ENCODE measurements around the gene DAD1. TPM values are rescaled to one million over a fixed set of nuclear protein-coding genes. Genes with fewer than 3 reads are reported as not detected.
"Not testable (repeated sequence)": the region's sequence is repeated elsewhere in the genome, so short reads cannot be mapped to it uniquely, and the experiment has no call there.

The DAD1 gene
- total RNA-seq, 2 experiments from 2014 or later = 124 to 148 TPM

GRCh38 chr14:22596354-22596879 is 7.4 kb upstream of the DAD1 start:
- POLR2A ChIA-PET = interaction anchor here (0.7 kb wide), 1 partner anchor 40 kb away, joined by 3 read pairs; no protein-coding TSS in a partner anchor
- DNase-seq = no peak
- no peak overlapping the region for H3K27ac Mint-ChIP-seq
- no peak overlapping the region for H3K4me3 Mint-ChIP-seq
- peaks cover 20% of the 10 kb centered on the region for H3K4me1 Mint-ChIP-seq
- no peaks in the 10 kb centered on the region for H3K9me3 Mint-ChIP-seq
- no peak for ATAC-seq (ENCODE audit: low read depth)
- H3K27me3 Mint-ChIP-seq = no peaks in the 10 kb centered on the region
- H3K36me3 Mint-ChIP-seq = peaks cover 1% of the 10 kb centered on the region

- Mint-ChIP-seq H3K27me3 (no peaks in the 10 kb centered on the region), H3K36me3 (no peaks in the 10 kb centered on the region), H3K9me3 (no peaks in the 10 kb centered on the region), H3K4me3 (no peak overlapping the region), H3K4me1 (peaks cover 20% of the 10 kb centered on the region), H3K27ac (no peak overlapping the region)
- ATAC-seq (ENCODE audit: low read depth) = no peak
- no peak for DNase-seq
- POLR2A ChIA-PET = interaction anchor here (0.6 kb wide), 1 partner anchor 297 kb away, joined by 6 read pairs; no protein-coding TSS in a partner anchor
Observed at GRCh38 chr14:22594156-22594716, 5.2 kb upstream of the DAD1 start.

GRCh38 chr14:22593601-22594000 is 4.6 kb upstream of the DAD1 start:
- H3K36me3 Mint-ChIP-seq = no peaks in the 10 kb centered on the region
- ATAC-seq (ENCODE audit: low read depth) (no peak), DNase-seq (no peak)
- H3K4me3 Mint-ChIP-seq = no peak overlapping the region
- POLR2A ChIA-PET = interaction anchor here (0.6 kb wide), 1 partner anchor 297 kb away, joined by 6 read pairs; no protein-coding TSS in a partner anchor
- peaks cover 16% of the 10 kb centered on the region for H3K4me1 Mint-ChIP-seq
- no peaks in the 10 kb centered on the region for H3K9me3 Mint-ChIP-seq
- H3K27ac Mint-ChIP-seq = no peak overlapping the region
- no peaks in the 10 kb centered on the region for H3K27me3 Mint-ChIP-seq

GRCh38 chr14:22593189-22593588 is 4.2 kb upstream of the DAD1 start:
- H3K36me3 Mint-ChIP-seq = no peaks in the 10 kb centered on the region
- H3K4me1 Mint-ChIP-seq = peaks cover 18% of the 10 kb centered on the region
- no peak for ATAC-seq (ENCODE audit: low read depth)
- no peaks in the 10 kb centered on the region for H3K9me3 Mint-ChIP-seq
- POLR2A ChIA-PET = no interaction called here
- H3K27me3 Mint-ChIP-seq = no peaks in the 10 kb centered on the region
- H3K4me3 Mint-ChIP-seq = no peak overlapping the region
- no peak for DNase-seq
- H3K27ac Mint-ChIP-seq = no peak overlapping the region

GRCh38 chr14:22588526-22589095 is 413 bp downstream of the DAD1 start:
- H3K9me3 Mint-ChIP-seq = no peaks in the 10 kb centered on the region
- H3K4me3 Mint-ChIP-seq = peak overlapping the region; percentile 90
- H3K4me1 Mint-ChIP-seq = peaks cover 47% of the 10 kb centered on the region
- H3K27me3 Mint-ChIP-seq = no peaks in the 10 kb centered on the region
- POLR2A ChIA-PET = interaction anchor here (0.7 to 4.0 kb wide), 30 partner anchors 9 to 1078 kb away, joined by 3 to 83 read pairs (median 4); partner anchors contain the start of genes ABHD4, ACIN1, C14orf119 and HAUS4
- H3K27ac Mint-ChIP-seq = peak overlapping the region; percentile 100
- ATAC-seq (ENCODE audit: low read depth) (no peak), DNase-seq (no peak)
- H3K36me3 Mint-ChIP-seq = peaks cover 14% of the 10 kb centered on the region

- not testable (repeated sequence) for ATAC-seq (ENCODE audit: low read depth); H3K27me3 Mint-ChIP-seq; DNase-seq; H3K9me3 Mint-ChIP-seq
- peaks cover 55% of the 10 kb centered on the region for H3K4me1 Mint-ChIP-seq
- POLR2A ChIA-PET = interaction anchor here (0.7 to 4.0 kb wide), 11 partner anchors 8 to 715 kb away, joined by 3 to 83 read pairs (median 6); partner anchors contain the start of genes ABHD4, OR6J1, OXA1L and RBM23
- H3K27ac Mint-ChIP-seq = peak overlapping the region; percentile 100
- peak overlapping the region; percentile 90 for H3K4me3 Mint-ChIP-seq
- H3K36me3 Mint-ChIP-seq = peaks cover 17% of the 10 kb centered on the region
Observed at GRCh38 chr14:22587677-22588422, 1.2 kb downstream of the DAD1 start.

GRCh38 chr14:22587247-22587646 is 1.8 kb downstream of the DAD1 start:
- Mint-ChIP-seq H3K4me1 (peaks cover 58% of the 10 kb centered on the region), H3K27ac (peak overlapping the region; percentile 100), H3K4me3 (peak overlapping the region; percentile 90), H3K9me3 (no peaks in the 10 kb centered on the region), H3K36me3 (peaks cover 17% of the 10 kb centered on the region), H3K27me3 (no peaks in the 10 kb centered on the region)
- POLR2A ChIA-PET = interaction anchor here (1.6 to 3.2 kb wide), 3 partner anchors 7 to 32 kb away, joined by 3 to 83 read pairs (median 31); partner anchors contain the start of gene ABHD4
- ATAC-seq (ENCODE audit: low read depth) = no peak
- no peak for DNase-seq

GRCh38 chr14:22583994-22584393 is 5.0 kb downstream of the DAD1 start:
- DNase-seq (no peak), ATAC-seq (ENCODE audit: low read depth) (no peak)
- Mint-ChIP-seq H3K4me3 (no peak overlapping the region), H3K27me3 (no peaks in the 10 kb centered on the region), H3K4me1 (peaks cover 55% of the 10 kb centered on the region), H3K9me3 (no peaks in the 10 kb centered on the region), H3K27ac (peak overlapping the region; percentile 5), H3K36me3 (peaks cover 24% of the 10 kb centered on the region)
- POLR2A ChIA-PET = interaction anchor here (0.7 to 1.8 kb wide), 3 partner anchors 15 to 257 kb away, joined by 3 to 5 read pairs (median 4); partner anchors contain the start of genes ABHD4 and OXA1L

- peak overlapping the region; percentile 31 for H3K27ac Mint-ChIP-seq
- ATAC-seq (ENCODE audit: low read depth) = no peak
- DNase-seq = no peak
- H3K27me3 Mint-ChIP-seq = no peaks in the 10 kb centered on the region
- H3K4me1 Mint-ChIP-seq = peaks cover 51% of the 10 kb centered on the region
- no peaks in the 10 kb centered on the region for H3K9me3 Mint-ChIP-seq
- POLR2A ChIA-PET = interaction anchor here (1.2 kb wide), 1 partner anchor 8 kb away, joined by 3 read pairs; no protein-coding TSS in a partner anchor
- H3K36me3 Mint-ChIP-seq = peaks cover 16% of the 10 kb centered on the region
- no peak overlapping the region for H3K4me3 Mint-ChIP-seq
Observed at GRCh38 chr14:22580625-22581024, 8.4 kb downstream of the DAD1 start.

GRCh38 chr14:22579881-22580280 is 9.1 kb downstream of the DAD1 start:
- POLR2A ChIA-PET = interaction anchor here (0.8 to 1.2 kb wide), 2 partner anchors 8 to 250 kb away, joined by 3 to 5 read pairs; partner anchors contain the start of gene MRPL52
- Mint-ChIP-seq H3K4me1 (peaks cover 48% of the 10 kb centered on the region), H3K27ac (no peak overlapping the region), H3K36me3 (peaks cover 15% of the 10 kb centered on the region), H3K9me3 (no peaks in the 10 kb centered on the region), H3K27me3 (no peaks in the 10 kb centered on the region), H3K4me3 (no peak overlapping the region)
- DNase-seq = no peak
- ATAC-seq (ENCODE audit: low read depth) = no peak

GRCh38 chr14:22579236-22579635 is 9.8 kb downstream of the DAD1 start:
- Mint-ChIP-seq H3K27me3 (no peaks in the 10 kb centered on the region), H3K9me3 (no peaks in the 10 kb centered on the region), H3K4me1 (peaks cover 46% of the 10 kb centered on the region), H3K36me3 (peaks cover 20% of the 10 kb centered on the region), H3K4me3 (peak overlapping the region; percentile 33), H3K27ac (peak overlapping the region; percentile 27)
- DNase-seq = no peak
- POLR2A ChIA-PET = interaction anchor here (1.2 kb wide), 1 partner anchor 9 kb away, joined by 3 read pairs; no protein-coding TSS in a partner anchor
- no peak for ATAC-seq (ENCODE audit: low read depth)

GRCh38 chr14:22577334-22577908 is 11.6 kb downstream of the DAD1 start:
- POLR2A ChIA-PET = interaction anchor here (1.4 kb wide), 1 partner anchor 12 kb away, joined by 3 read pairs; no protein-coding TSS in a partner anchor
- ATAC-seq (ENCODE audit: low read depth) = peak; percentile 47
- H3K27me3 Mint-ChIP-seq = no peaks in the 10 kb centered on the region
- peaks cover 38% of the 10 kb centered on the region for H3K4me1 Mint-ChIP-seq
- no peaks in the 10 kb centered on the region for H3K9me3 Mint-ChIP-seq
- no peak for DNase-seq
- peak overlapping the region; percentile 5 for H3K27ac Mint-ChIP-seq
- H3K4me3 Mint-ChIP-seq = peak overlapping the region; percentile 2
- H3K36me3 Mint-ChIP-seq = peaks cover 30% of the 10 kb centered on the region
